Renal cortex interstitium (tissue), 11 donors: ENCODE data around the gene NTM. TPM values are rescaled to one million over a fixed set of nuclear protein-coding genes. Genes with fewer than 3 reads are reported as not detected.

Experiments used
- DNase-seq, 11 donors: peaks; one replicate each; pipeline ENCODE4 v3.0.0-alpha.2; 2013; ENCODE audit warnings: low read depth in 9 of 11, low spot score in 4 of 11; ENCODE audit errors: extremely low read depth in 1 of 11
- polyA plus RNA-seq, 3 donors: library from polyadenylated mRNA; unstranded; fragments of 120-200 nt; gene quantifications; one replicate each; pipeline ENCODE4 v1.2.1, GENCODE V29; 2013; ENCODE audit not compliant: insufficient read length in 3 of 3

The NTM gene
- polyA plus RNA-seq, 3 donors: 40.5 to 45.1 (median 43.9) TPM

- no peak for DNase-seq
Observed at GRCh38 chr11:131870305-131870704, 499.9 kb downstream of the NTM start.

- DNase-seq: no peak
Observed at GRCh38 chr11:131871006-131871405, 500.6 kb downstream of the NTM start.

GRCh38 chr11:131874070-131874469 lies 503.7 kb downstream of the NTM start:
- no peak for DNase-seq

- DNase-seq: no peak
Observed at GRCh38 chr11:131875611-131876010, 505.2 kb downstream of the NTM start.

- DNase-seq: no peak
Observed at GRCh38 chr11:131877246-131877942, 507.0 kb downstream of the NTM start.

GRCh38 chr11:131880316-131880715 lies 509.9 kb downstream of the NTM start:
- no peak for DNase-seq

GRCh38 chr11:131880976-131881375 lies 510.6 kb downstream of the NTM start:
- no peak for DNase-seq

GRCh38 chr11:131883332-131883731 lies 512.9 kb downstream of the NTM start:
- DNase-seq: no peak

GRCh38 chr11:131884461-131885073 lies 514.2 kb downstream of the NTM start:
- DNase-seq: no peak

GRCh38 chr11:131885431-131885830 lies 515.0 kb downstream of the NTM start:
- DNase-seq: no peak

- DNase-seq: no peak
Observed at GRCh38 chr11:131886201-131886600, 515.8 kb downstream of the NTM start.

GRCh38 chr11:131888230-131888855 lies 517.9 kb downstream of the NTM start:
- DNase-seq: no peak

- DNase-seq: peak in 4 of 11 donors; percentile 44 to 74 (median 60)
Observed at GRCh38 chr11:131889146-131889577, 518.7 kb downstream of the NTM start.

GRCh38 chr11:131889760-131890581 lies 519.6 kb downstream of the NTM start:
- DNase-seq: no peak

GRCh38 chr11:131893103-131893890 lies 522.9 kb downstream of the NTM start:
- DNase-seq: no peak

- DNase-seq: no peak
Observed at GRCh38 chr11:131893988-131894387, 523.6 kb downstream of the NTM start.

- DNase-seq: no peak
Observed at GRCh38 chr11:131894615-131895544, 524.5 kb downstream of the NTM start.

GRCh38 chr11:131895865-131896264 lies 525.5 kb downstream of the NTM start:
- DNase-seq: no peak
